ENCODE results near the gene IDH3A.

IDH3A gene

DNA sequence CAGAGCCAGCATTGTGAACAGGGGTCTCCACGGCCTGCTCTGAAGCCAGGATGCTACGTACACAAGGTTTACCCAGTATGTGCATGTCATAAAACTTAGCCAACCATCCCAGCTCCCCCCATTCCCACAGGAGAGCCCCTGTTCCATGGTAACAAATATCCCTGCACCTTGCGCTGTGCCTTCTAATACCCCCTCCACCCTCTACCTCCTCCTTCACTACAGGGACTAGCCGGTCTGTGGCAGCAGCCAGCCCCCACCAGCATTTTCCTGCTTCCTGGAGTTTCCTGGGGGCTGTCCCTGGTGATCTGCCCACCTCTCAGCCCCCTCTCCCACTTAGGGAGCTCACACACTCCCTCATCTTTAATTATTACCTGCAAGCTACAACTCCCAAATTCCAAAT is 64.8 kb downstream of the IDH3A start:
- H3K4me1 ChIP-seq (ENCODE audit: insufficient read depth, low read length) = peaks cover 63% of the 10 kb centered on the region
- no peak overlapping the region for H3K27ac ChIP-seq (ENCODE audit: low read depth, low read length)
- no peaks in the 10 kb centered on the region for H3K27me3 ChIP-seq (ENCODE audit: control insufficient read depth in 1 of 2, insufficient read depth in 2 of 2, low read length in 2 of 2)
- no peak overlapping the region for H3K4me3 ChIP-seq (ENCODE audit: low read depth in 1 of 2, low read length in 2 of 2)
- H3K36me3 ChIP-seq (ENCODE audit: insufficient read depth, low read length) = no peaks in the 10 kb centered on the region
- H3K9ac ChIP-seq (ENCODE audit: low read length) = no peak overlapping the region
- no peaks in the 10 kb centered on the region for H3K9me3 ChIP-seq (ENCODE audit: low read length)

- Histone ChIP-seq H3K27me3 (ENCODE audit: control insufficient read depth in 1 of 2, insufficient read depth in 2 of 2, low read length in 2 of 2) (no peaks in the 10 kb centered on the region), H3K4me3 (ENCODE audit: low read depth in 1 of 2, low read length in 2 of 2) (no peak overlapping the region), H3K9me3 (ENCODE audit: low read length) (no peaks in the 10 kb centered on the region), H3K36me3 (ENCODE audit: insufficient read depth, low read length) (no peaks in the 10 kb centered on the region), H3K9ac (ENCODE audit: low read length) (no peak overlapping the region), H3K4me1 (ENCODE audit: insufficient read depth, low read length) (peaks cover 53% of the 10 kb centered on the region), H3K27ac (ENCODE audit: low read depth, low read length) (no peak overlapping the region)
Observed at GRCh38 chr15:78216276-78217104, 67.3 kb downstream of the IDH3A start.

GRCh38 chr15:78220713-78221112 is 71.6 kb downstream of the IDH3A start:
- H3K4me1 ChIP-seq (ENCODE audit: insufficient read depth, low read length) = peaks cover 29% of the 10 kb centered on the region
- no peak overlapping the region for H3K9ac ChIP-seq (ENCODE audit: low read length)
- H3K27ac ChIP-seq (ENCODE audit: low read depth, low read length) = peak overlapping the region; percentile 47
- no peaks in the 10 kb centered on the region for H3K9me3 ChIP-seq (ENCODE audit: low read length)
- no peaks in the 10 kb centered on the region for H3K27me3 ChIP-seq (ENCODE audit: control insufficient read depth in 1 of 2, insufficient read depth in 2 of 2, low read length in 2 of 2)
- no peaks in the 10 kb centered on the region for H3K36me3 ChIP-seq (ENCODE audit: insufficient read depth, low read length)
- H3K4me3 ChIP-seq (ENCODE audit: low read depth in 1 of 2, low read length in 2 of 2) = no peak overlapping the region
